Calu3 (cell line): ENCODE data around the gene LRRC57. TPM values are rescaled to one million over a fixed set of nuclear protein-coding genes. Genes with fewer than 3 reads are reported as not detected.

Experiments used
- BruUV-seq: library from RNA; stranded (reverse); fragments of 400-500 nt; replicated peaks from 2 replicates; lab custom pipeline; 2021; lab: Mats Ljungman, UMichigan
- CTCF ChIA-PET: fragments of 300-600 bp; sonication (Branson Sonifier 250); formaldehyde crosslinking; loops from one replicate; lab custom pipeline; 2022; ENCODE audit warnings: antibody characterized with exemption; lab: Charles Lee
- DNase-seq: peaks from one replicate; pipeline ENCODE4 v3.0.0; 2022
- H3K27ac Mint-ChIP-seq: one replicate; pipeline ENCODE4 v1.8.0; 2022; ENCODE audit warnings: mixed read lengths; ENCODE audit not compliant: unreplicated experiment
- H3K27me3 Mint-ChIP-seq: one replicate; pipeline ENCODE4 v1.8.0; 2022; ENCODE audit warnings: mixed read lengths; ENCODE audit not compliant: unreplicated experiment
- H3K36me3 Mint-ChIP-seq: one replicate; pipeline ENCODE4 v1.8.0; 2022; ENCODE audit warnings: mild to moderate bottlenecking, moderate library complexity, mixed read lengths; ENCODE audit not compliant: insufficient read depth, unreplicated experiment
- H3K4me1 Mint-ChIP-seq: one replicate; pipeline ENCODE4 v1.8.0; 2022; ENCODE audit warnings: mild to moderate bottlenecking, low read depth, mixed read lengths; ENCODE audit not compliant: unreplicated experiment
- H3K4me3 Mint-ChIP-seq: one replicate; pipeline ENCODE4 v1.8.0; 2022; ENCODE audit warnings: mild to moderate bottlenecking, low read depth, moderate library complexity, mixed read lengths; ENCODE audit not compliant: unreplicated experiment
- H3K9me3 Mint-ChIP-seq: one replicate; pipeline ENCODE4 v1.8.0; 2022; ENCODE audit warnings: low read depth, mixed read lengths; ENCODE audit not compliant: unreplicated experiment
- intact Hi-C: fragments of 100-400 bp; cut with micrococcal nuclease; formaldehyde crosslinking; loops from one replicate; pipeline ENCODE4 v1.10.0; 2022; ENCODE audit not compliant: unreplicated experiment
- total RNA-seq: library from RNA; stranded (reverse); gene quantifications from 2 replicates; pipeline ENCODE4 v1.2.3, GENCODE V29; 2022
- TF ChIP-seq, protein P1 (sequence below): fragments of 200-600 bp; IDR thresholded peaks from one replicate; pipeline ENCODE4 v1.8.0; 2022; ENCODE audit warnings: antibody characterized with exemption; ENCODE audit not compliant: unreplicated experiment

Gene LRRC57
- total RNA-seq, 1 experiment from 2014 or later: 13.7 TPM

- no peaks in the 10 kb centered on the region for H3K36me3 Mint-ChIP-seq
- intact Hi-C loops: no loop called here
- CTCF ChIA-PET: no interaction called here
- no peak for DNase-seq
- TF ChIP-seq, protein P1, sequence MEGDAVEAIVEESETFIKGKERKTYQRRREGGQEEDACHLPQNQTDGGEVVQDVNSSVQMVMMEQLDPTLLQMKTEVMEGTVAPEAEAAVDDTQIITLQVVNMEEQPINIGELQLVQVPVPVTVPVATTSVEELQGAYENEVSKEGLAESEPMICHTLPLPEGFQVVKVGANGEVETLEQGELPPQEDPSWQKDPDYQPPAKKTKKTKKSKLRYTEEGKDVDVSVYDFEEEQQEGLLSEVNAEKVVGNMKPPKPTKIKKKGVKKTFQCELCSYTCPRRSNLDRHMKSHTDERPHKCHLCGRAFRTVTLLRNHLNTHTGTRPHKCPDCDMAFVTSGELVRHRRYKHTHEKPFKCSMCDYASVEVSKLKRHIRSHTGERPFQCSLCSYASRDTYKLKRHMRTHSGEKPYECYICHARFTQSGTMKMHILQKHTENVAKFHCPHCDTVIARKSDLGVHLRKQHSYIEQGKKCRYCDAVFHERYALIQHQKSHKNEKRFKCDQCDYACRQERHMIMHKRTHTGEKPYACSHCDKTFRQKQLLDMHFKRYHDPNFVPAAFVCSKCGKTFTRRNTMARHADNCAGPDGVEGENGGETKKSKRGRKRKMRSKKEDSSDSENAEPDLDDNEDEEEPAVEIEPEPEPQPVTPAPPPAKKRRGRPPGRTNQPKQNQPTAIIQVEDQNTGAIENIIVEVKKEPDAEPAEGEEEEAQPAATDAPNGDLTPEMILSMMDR: no peak
- no peak overlapping the region for H3K4me3 Mint-ChIP-seq
- BruUV-seq: no TSS peak
- H3K4me1 Mint-ChIP-seq: no peaks in the 10 kb centered on the region
- H3K27me3 Mint-ChIP-seq: no peaks in the 10 kb centered on the region
- H3K9me3 Mint-ChIP-seq: no peaks in the 10 kb centered on the region
- no peak overlapping the region for H3K27ac Mint-ChIP-seq
Observed at GRCh38 chr15:42511007-42511391, 37.6 kb downstream of the LRRC57 start.

GRCh38 chr15:42510258-42511006, 38.2 kb downstream of the LRRC57 start:
- Mint-ChIP-seq H3K27me3 (no peaks in the 10 kb centered on the region), H3K4me3 (no peak overlapping the region), H3K27ac (no peak overlapping the region), H3K4me1 (no peaks in the 10 kb centered on the region), H3K36me3 (no peaks in the 10 kb centered on the region), H3K9me3 (no peaks in the 10 kb centered on the region)
- intact Hi-C loops: no loop called here
- BruUV-seq: no TSS peak
- TF ChIP-seq, protein P1: no peak
- no peak for DNase-seq
- CTCF ChIA-PET: no interaction called here

GRCh38 chr15:42508263-42508690, 40.3 kb downstream of the LRRC57 start:
- intact Hi-C loops: no loop called here
- Mint-ChIP-seq H3K4me1 (no peaks in the 10 kb centered on the region), H3K4me3 (no peak overlapping the region), H3K36me3 (no peaks in the 10 kb centered on the region), H3K9me3 (no peaks in the 10 kb centered on the region), H3K27me3 (no peaks in the 10 kb centered on the region), H3K27ac (no peak overlapping the region)
- no peak for DNase-seq
- TF ChIP-seq, protein P1: no peak
- no TSS peak for BruUV-seq
- CTCF ChIA-PET: no interaction called here

DNA sequence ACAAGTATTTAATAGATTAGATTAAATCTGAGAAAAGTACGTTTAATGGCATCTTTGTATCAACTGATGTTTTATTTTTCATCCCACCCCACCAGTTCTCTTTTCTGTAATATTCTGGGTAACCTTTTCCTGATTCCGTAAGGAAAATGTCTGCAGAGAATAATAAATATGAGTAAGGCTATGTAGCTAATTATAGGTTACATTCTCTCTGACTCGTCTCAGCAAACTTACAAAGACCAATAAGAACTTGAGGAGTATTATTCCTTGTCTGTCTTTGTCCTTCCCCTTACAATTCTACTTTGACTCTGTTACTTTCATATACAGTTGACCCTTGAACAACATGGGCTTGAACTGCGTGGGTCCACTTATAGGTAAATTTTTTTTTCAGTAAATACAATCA, 41.1 kb downstream of the LRRC57 start:
- Mint-ChIP-seq H3K9me3 (no peaks in the 10 kb centered on the region), H3K36me3 (no peaks in the 10 kb centered on the region), H3K27me3 (no peaks in the 10 kb centered on the region), H3K4me1 (no peaks in the 10 kb centered on the region), H3K27ac (no peak overlapping the region), H3K4me3 (no peak overlapping the region)
- intact Hi-C loops: no loop called here
- no peak for DNase-seq
- TF ChIP-seq, protein P1: no peak
- CTCF ChIA-PET: no interaction called here
- no TSS peak for BruUV-seq
